Germinal center (tissue), 1 donor: ENCODE measurements around the gene ARFGEF3.
"Not testable (repeated sequence)": the region's sequence is repeated elsewhere in the genome, so short reads cannot be mapped to it uniquely, and the experiment has no call there.

ENCODE experiments used
- DNase-seq: peaks from one replicate; pipeline ENCODE4 v3.0.0; 2012; ENCODE audit warnings: mixed read lengths, low spot score

Gene ARFGEF3

DNA sequence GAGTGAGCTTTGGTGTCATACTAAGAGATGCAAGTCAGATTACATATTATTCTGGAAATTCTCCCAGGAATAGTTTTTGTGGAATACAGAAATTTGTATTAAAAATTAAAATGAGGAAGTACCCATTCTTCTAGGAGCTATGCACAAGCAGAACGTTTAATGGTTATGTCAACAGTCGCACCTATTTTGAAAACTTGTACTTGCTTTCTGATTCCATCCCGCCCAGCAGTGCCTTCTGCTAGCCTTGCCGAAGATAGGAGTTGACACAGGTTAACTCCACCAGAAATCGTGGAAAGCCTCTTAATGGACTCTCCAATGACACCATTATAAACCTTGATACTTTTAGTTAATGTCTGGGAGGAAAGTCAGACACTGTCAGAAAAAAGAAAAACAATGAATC lies 49.9 kb downstream of the ARFGEF3 start:
- no peak for DNase-seq

DNA sequence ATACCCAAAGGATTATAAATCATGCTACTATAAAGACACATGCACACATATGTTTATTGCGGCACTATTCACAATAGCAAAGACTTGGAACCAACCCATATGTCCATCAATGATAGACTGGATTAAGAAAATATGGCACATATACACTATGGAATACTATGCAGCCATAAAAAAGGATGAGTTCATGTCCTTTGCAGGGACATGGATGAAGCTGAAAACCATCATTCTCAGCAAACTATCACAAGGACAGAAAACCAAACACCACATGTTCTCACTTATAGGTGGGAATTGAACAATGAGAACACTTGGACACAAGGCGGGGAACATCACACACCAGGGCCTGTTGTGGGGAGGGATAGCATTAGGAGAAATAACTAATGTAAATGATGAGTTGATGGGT lies 50.8 kb downstream of the ARFGEF3 start:
- DNase-seq = not testable (repeated sequence)

DNA sequence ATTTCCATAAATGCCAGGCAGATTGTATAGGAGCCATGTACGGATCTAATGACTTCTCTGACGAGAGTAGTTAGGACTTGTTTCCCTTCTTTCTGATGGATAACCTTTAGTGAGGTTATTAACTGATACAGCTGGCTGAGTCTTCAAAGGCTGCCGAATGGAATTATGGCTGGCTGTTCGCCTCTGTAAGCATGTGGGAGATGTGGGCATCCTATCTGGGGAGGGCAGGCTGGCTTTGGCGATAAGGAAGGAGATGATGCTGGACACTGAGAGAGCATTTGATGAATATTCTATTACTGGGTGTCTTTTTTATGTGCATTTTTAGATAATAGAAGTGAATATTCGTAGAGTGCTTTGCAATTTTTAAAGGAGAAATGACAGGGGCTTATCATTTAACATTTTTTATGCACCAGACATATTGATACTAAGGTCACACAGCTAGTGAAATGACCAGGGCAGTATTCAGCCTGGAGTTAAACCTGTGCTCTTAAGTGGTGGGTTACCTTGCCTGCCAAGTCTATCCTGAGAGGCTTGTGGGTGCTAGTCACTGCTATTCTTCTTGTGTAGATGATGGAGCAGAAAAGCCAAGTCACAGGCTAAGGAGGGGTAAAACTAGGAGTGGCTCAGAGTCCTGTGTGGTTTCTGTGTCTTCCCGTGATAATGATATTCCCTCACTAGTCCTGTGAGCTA lies 53.5 kb downstream of the ARFGEF3 start:
- DNase-seq = no peak

DNA sequence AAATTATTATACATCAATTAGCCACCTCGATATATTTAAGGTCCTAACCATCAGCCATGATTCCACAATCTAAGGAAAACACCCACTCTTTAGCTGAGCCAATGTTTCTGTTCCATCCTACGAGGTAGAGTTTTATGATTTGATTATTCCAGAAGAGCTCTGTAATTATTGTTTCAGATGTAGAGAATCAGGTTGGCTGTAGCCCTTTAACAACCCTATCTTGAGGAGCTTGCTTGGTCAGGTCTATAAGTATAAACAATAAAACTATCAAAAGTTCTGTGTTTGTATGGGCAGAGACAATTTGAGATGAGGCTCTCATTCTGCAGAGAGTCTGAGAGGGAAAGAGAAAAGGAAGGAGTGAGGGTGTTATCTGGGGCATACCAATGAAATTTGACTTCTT lies 56.7 kb downstream of the ARFGEF3 start, which contains the start of gene PBOV1:
Gene PBOV1 (minus strand): TSS at position 43 of the 400 bp plus-strand sequence. CDS start 96 bp downstream, outside the sequence.
- DNase-seq = no peak

DNA sequence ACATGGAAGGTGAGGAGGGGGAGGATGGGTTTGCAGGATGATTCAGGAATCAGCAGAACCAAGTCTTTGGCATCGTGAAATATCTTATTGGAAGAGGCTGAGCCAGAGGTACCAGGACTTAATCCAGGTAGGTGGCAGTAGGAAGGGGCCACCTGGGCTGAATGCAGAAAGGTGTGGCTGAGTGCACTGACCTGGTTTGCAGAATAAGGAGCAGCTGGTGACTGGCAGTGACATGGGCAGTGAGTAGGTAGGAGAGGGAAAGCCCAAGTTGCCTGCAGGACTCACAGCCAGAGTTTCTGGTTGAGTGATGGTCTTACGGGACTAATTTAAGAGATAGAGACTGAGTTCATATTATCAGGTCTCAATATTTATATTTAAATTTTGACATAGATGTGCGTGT lies 57.7 kb downstream of the ARFGEF3 start:
- no peak for DNase-seq

GRCh38 chr6:138219901-138220300 lies 58.2 kb downstream of the ARFGEF3 start:
- DNase-seq = no peak

GRCh38 chr6:138222901-138223546 lies 61.3 kb downstream of the ARFGEF3 start:
- no peak for DNase-seq

- DNase-seq = no peak
Measured at GRCh38 chr6:138225953-138226352, 64.2 kb downstream of the ARFGEF3 start.

DNA sequence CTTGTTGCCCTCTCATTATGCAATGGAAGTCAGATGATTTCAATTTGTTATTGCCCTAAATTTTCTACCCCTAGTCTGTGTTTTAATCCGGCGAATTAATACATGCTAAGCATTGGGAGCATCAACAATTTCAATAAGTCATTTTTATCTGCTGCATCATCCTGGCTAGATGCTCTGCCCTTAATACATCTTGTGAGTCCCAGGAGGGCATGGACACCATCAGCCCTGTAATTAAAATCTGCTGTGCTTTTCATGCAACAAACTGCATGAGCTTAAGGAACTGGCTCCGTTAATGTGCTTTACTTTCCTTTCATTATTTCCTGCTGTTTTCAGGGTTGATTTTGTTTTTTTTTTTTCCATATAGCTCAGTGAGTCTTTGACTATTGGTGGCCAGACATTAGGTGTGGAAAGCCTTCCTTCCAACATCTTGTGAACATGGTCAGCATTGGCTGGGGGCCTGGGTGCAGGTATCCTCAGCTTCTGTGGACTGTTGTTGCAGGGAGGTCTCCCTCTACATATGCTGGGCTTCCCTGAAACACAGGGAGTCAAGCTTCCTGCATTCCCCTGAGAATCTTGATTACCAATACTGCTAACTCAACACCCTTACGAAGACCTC lies 65.1 kb downstream of the ARFGEF3 start:
- no peak for DNase-seq

- DNase-seq = no peak
Measured at GRCh38 chr6:138227316-138227781, 65.6 kb downstream of the ARFGEF3 start.

DNA sequence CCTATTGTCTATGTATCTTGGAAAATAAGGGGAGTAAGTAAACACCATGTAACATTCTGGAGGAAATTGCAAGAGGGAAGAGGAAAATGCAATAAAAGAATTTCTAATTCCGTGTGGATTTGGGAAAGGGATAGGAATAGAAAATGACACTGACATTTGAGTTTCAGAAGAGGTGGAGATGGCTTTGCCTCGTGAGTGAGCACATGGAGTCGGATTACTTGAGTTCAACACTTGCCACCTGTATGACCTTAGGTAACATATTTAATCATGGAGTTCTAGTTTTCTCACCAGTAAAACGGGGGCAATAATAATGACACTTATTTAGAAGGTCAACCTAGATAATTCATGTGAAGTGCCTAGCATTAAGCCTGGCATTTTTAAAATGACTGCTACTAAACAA lies 67.3 kb downstream of the ARFGEF3 start:
- DNase-seq = no peak

DNA sequence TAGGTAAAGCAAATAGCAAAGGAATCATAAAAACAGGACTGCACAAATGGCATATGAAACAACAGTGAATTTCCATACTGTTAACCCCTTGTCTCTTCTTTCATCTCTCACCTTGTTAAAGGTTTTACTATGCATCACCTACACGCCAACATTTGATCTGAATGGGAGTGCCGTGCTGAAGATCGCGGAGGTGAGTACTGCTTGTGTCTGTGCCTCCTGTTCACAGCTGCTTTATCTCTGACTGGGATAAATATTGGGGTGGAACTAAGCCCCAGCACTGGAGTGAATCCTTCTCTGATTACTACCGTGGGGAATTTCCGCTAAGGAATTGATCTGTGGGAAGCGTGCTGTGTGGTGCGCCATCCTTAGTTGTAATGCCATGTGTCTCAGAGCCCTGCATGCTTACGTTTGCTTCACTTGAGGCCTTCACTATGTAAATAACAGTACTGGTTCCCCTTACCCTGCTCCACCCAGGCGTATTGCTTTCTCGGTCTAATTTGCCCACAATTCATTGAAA lies 68.0 kb downstream of the ARFGEF3 start:
- DNase-seq = no peak

DNA sequence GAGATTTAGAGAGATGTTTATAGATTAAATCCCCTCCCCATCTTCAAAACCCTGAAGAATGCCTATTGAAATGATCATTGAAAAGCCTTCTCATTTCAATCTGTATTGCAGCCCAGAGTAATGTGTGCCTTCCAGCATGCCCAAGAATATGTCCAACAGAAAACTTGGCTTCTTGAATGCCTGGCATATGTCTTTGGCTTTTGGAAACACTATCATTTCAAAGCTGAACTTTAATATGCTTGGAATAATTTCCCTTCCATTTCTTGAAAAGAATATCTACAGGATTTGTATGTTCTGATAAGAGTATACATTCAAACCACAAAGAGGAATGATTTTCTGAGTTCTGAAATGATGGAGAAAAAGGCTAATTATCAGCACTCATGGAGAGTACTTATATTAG lies 68.5 kb downstream of the ARFGEF3 start:
- DNase-seq = no peak

DNA sequence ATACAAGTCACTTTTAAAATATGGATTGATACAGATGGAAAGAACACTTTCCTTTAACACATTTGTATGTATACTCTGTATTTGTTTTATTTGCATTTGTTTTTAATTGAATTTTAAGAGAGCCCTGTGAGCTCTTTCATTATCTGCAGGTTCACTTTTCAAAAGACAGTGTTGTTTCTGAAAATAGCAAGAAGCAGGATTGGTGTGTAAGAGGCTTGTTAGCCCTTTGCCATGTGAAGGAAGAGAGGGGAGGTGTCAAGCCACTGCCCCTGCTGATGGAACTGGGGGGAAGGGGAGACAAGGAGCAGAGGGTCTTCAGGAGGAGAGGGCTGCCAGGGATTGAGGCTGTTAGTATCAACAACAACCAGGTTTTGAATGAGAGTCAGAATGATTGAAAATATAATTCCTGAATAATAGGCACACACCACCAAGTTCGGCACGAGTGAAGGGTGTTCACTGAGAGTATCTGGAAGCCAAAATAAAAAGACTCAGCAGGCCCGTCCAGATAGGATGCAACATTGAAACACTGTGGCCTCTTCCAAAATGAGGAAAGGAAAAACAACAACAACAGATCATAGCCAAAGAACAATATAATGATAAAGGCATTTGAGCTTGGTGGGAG lies 69.1 kb downstream of the ARFGEF3 start:
- no peak for DNase-seq

GRCh38 chr6:138231381-138231886 lies 69.7 kb downstream of the ARFGEF3 start:
- DNase-seq = no peak

DNA sequence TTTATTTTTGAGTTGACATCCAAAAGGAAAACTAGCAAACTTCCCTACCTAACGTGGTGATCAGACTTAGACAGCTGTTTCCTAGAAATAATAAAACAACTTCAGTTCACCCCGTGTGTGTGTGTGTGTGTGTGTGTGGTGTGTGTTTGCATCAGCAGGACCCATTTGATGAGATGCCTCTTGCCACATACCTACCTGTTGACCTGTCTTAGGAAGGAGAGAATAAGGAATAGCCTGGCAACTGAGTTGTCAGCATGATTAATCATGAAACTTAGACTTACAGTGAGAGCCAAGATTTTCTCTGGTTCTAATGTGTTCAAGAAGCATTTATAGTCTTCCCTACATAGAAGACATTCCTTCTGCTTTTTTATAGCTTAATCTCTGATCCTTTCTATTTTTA lies 72.6 kb downstream of the ARFGEF3 start:
- DNase-seq = no peak

GRCh38 chr6:138235205-138235604 lies 73.5 kb downstream of the ARFGEF3 start:
- no peak for DNase-seq

- DNase-seq = no peak
Measured at GRCh38 chr6:138235693-138236092, 74.0 kb downstream of the ARFGEF3 start.

- DNase-seq = no peak
Measured at GRCh38 chr6:138237463-138237862, 75.7 kb downstream of the ARFGEF3 start.

GRCh38 chr6:138238368-138238767 lies 76.6 kb downstream of the ARFGEF3 start:
- no peak for DNase-seq

- no peak for DNase-seq
Measured at GRCh38 chr6:138239774-138240173, 78.0 kb downstream of the ARFGEF3 start.
